CD4-positive, CD25-positive, alpha-beta regulatory T cell (primary cell): ENCODE results near the gene MOB3B. TPM values are rescaled to one million over a fixed set of nuclear protein-coding genes. Genes with fewer than 3 reads are reported as not detected.

Experiments used
- ATAC-seq, 2 donors: fragments of 150-1000 bp; cut with Tn5 transposase; one replicate each; pipeline ENCODE4 v1.10.0; 2021; ENCODE audit warnings: low read depth in 2 of 2, moderate number of reproducible peaks in 2 of 2, moderate library complexity in 1 of 2
- DNase-seq, 3 donors: peaks; one replicate each; pipeline versions ENCODE4 v3.0.0 to v3.0.0-alpha.2; 2012 to 2022; ENCODE audit warnings: mixed read lengths in 1 of 3
- H3K27ac ChIP-seq: one replicate; pipeline ENCODE4 v1.7.0; 2013; ENCODE audit warnings: mild to moderate bottlenecking, low read length; ENCODE audit not compliant: insufficient read depth, poor library complexity, severe bottlenecking
- H3K27me3 ChIP-seq: one replicate; pipeline ENCODE4 v1.7.0; 2013; ENCODE audit warnings: low read length; ENCODE audit not compliant: control insufficient read depth, insufficient read depth
- H3K36me3 ChIP-seq: one replicate; pipeline ENCODE4 v1.7.0; 2013; ENCODE audit warnings: mild to moderate bottlenecking, low read length, moderate library complexity; ENCODE audit not compliant: control insufficient read depth, insufficient read depth
- H3K4me1 ChIP-seq: 2 replicates; pipeline ENCODE4 v1.7.0; 2013; ENCODE audit warnings: mild to moderate bottlenecking, low read length; ENCODE audit not compliant: insufficient read depth, control insufficient read depth, poor library complexity, severe bottlenecking
- H3K4me3 ChIP-seq: one replicate; pipeline ENCODE4 v1.7.0; 2013; ENCODE audit warnings: low read depth, mild to moderate bottlenecking, low read length, moderate library complexity
- H3K9me3 ChIP-seq, 2 experiments: 1 replicate in 1 of 2; 2 replicates in 1 of 2; pipeline ENCODE4 v1.7.0; 2013; ENCODE audit warnings: low read length in 2 of 2, mild to moderate bottlenecking in 1 of 2, moderate library complexity in 1 of 2; ENCODE audit not compliant: control insufficient read depth in 2 of 2
- H3K27ac Mint-ChIP-seq, 3 donors: one replicate each; pipeline ENCODE4 v1.8.0; 2020 to 2022; ENCODE audit warnings: mild to moderate bottlenecking in 3 of 3, mixed read lengths in 3 of 3, moderate library complexity in 2 of 3
- H3K27me3 Mint-ChIP-seq: one replicate; pipeline ENCODE4 v1.8.0; 2022; ENCODE audit warnings: mild to moderate bottlenecking, mixed read lengths
- H3K36me3 Mint-ChIP-seq: one replicate; pipeline ENCODE4 v1.8.0; 2020; ENCODE audit warnings: mixed read lengths
- H3K4me1 Mint-ChIP-seq, 4 donors: one replicate each; pipeline ENCODE4 v1.8.0; 2020 to 2022; ENCODE audit warnings: mixed read lengths in 4 of 4, mild to moderate bottlenecking in 1 of 4
- H3K4me3 Mint-ChIP-seq, 4 donors: one replicate each; pipeline ENCODE4 v1.8.0; 2020 to 2022; ENCODE audit warnings: mild to moderate bottlenecking in 4 of 4, mixed read lengths in 4 of 4, moderate library complexity in 3 of 4
- H3K9me3 Mint-ChIP-seq, 7 donors: one replicate each; pipeline ENCODE4 v1.8.0; 2020 to 2022; ENCODE audit warnings: mixed read lengths in 7 of 7, mild to moderate bottlenecking in 3 of 7, moderate library complexity in 2 of 7
- polyA plus RNA-seq, 4 donors: library from polyadenylated mRNA; unstranded; fragments of 300-500 nt; fragmentation: Illumina TruSeq; gene quantifications; one replicate each; pipeline ENCODE4 v1.2.3, GENCODE V29; 2021
- total RNA-seq: library from RNA; stranded (reverse); gene quantifications from one replicate; pipeline ENCODE4 v1.2.3, GENCODE V29; 2022

MOB3B gene
- total and polyA plus RNA-seq, 5 donors from 2014 or later = 0.02 to 0.12 (median 0.11) TPM; not detected in 2

- Mint-ChIP-seq H3K9me3 (no peaks in the 10 kb centered on the region), H3K27me3 (peaks cover 7% of the 10 kb centered on the region), H3K4me3 (no peak overlapping the region), H3K4me1 (peaks cover 0 to 4% (median 1%) of the 10 kb centered on the region in 4 donors), H3K36me3 (peaks cover 30% of the 10 kb centered on the region), H3K27ac (no peak overlapping the region)
- Histone ChIP-seq H3K27me3 (no peaks in the 10 kb centered on the region), H3K4me1 (peaks cover 8% of the 10 kb centered on the region), H3K4me3 (no peak overlapping the region), H3K9me3 (no peaks in the 10 kb centered on the region), H3K27ac (no peak overlapping the region), H3K36me3 (peaks cover 12% of the 10 kb centered on the region)
- no peak for ATAC-seq
- DNase-seq = no peak
Measured at GRCh38 chr9:27534131-27534530, 4.5 kb upstream of the MOB3B start.

DNA sequence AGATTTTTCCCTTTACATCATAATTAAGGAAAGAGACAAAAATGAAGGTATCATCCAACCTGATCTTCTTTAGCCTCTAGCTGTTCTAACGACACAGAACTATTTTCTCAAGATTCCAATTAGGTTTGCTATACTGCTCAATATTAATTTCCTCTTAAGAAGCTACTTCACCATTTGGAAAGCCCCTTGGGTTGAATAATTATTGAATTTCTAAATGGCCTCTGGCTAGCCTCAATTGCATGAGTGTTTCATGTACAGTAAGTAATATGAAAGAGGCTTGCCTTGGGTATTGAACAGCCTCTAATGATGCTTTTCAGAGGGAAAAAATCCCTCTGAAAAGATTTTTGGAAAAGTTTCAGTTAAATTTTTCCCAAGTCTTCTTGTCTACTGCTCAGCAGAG, 3.7 kb upstream of the MOB3B start:
- H3K4me1 Mint-ChIP-seq = peaks cover 0 to 8% (median 2%) of the 10 kb centered on the region in 4 donors
- Histone ChIP-seq H3K9me3 (no peaks in the 10 kb centered on the region), H3K27ac (no peak overlapping the region), H3K4me1 (peaks cover 15% of the 10 kb centered on the region), H3K4me3 (no peak overlapping the region), H3K27me3 (no peaks in the 10 kb centered on the region), H3K36me3 (peaks cover 12% of the 10 kb centered on the region)
- H3K27ac Mint-ChIP-seq = no peak overlapping the region
- no peak for ATAC-seq
- H3K4me3 Mint-ChIP-seq = peak overlapping the region in 1 of 4 donors; percentile 8
- H3K27me3 Mint-ChIP-seq = peaks cover 15% of the 10 kb centered on the region
- DNase-seq = no peak
- H3K36me3 Mint-ChIP-seq = peaks cover 27% of the 10 kb centered on the region
- no peaks in the 10 kb centered on the region for H3K9me3 Mint-ChIP-seq

GRCh38 chr9:27532046-27532445, 2.4 kb upstream of the MOB3B start:
- Histone ChIP-seq H3K4me1 (peaks cover 18% of the 10 kb centered on the region), H3K27ac (no peak overlapping the region), H3K27me3 (peaks cover 6% of the 10 kb centered on the region), H3K9me3 (no peaks in the 10 kb centered on the region), H3K4me3 (no peak overlapping the region), H3K36me3 (peaks cover 12% of the 10 kb centered on the region)
- Mint-ChIP-seq H3K4me3 (no peak overlapping the region), H3K36me3 (peaks cover 24% of the 10 kb centered on the region), H3K27ac (no peak overlapping the region), H3K27me3 (peaks cover 28% of the 10 kb centered on the region), H3K9me3 (no peaks in the 10 kb centered on the region), H3K4me1 (peaks cover 0 to 16% (median 2%) of the 10 kb centered on the region in 4 donors)
- DNase-seq = no peak
- ATAC-seq = no peak

DNA sequence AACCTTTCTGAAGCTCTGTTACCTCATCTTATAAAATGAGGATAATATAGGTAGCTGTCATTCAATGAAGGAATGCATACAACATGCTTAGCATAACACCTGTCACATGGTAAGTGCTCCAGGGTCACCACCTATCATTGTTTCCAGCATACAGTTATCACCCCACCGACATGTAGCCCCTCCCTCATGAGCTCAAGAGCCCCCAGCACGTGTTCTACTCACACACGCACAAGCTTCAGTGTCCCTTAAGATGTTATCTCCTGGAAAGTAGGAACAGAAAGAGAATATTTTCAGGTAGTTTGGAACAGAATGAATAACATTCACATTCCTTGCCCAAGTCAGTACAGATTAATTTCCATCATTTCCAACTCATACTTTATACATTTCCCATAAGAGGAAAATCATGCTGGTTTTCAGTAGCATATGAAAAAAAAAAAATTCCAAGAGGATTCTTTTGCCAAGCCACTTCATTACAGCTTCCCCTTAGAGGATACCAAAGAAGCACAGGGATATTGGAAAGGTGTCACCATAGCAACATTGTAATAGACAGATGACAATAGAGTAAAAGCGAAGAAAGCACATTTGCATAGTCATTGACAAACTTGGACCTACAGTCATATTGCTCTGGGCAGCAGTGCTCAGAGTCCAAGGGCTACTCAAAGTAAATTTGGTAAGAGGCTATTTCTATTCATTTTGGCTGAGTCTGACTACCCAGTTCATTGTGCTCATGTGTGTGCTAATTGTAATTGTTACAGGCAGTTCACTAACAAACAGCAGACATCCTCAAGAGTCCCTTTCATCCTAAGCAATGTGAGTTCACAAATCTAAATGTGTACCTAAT, 1.5 kb upstream of the MOB3B start:
- DNase-seq (no peak), ATAC-seq (no peak)
- H3K36me3 ChIP-seq = peaks cover 7% of the 10 kb centered on the region
- H3K27me3 Mint-ChIP-seq = peaks cover 37% of the 10 kb centered on the region
- peaks cover 18% of the 10 kb centered on the region for H3K4me1 ChIP-seq
- H3K9me3 Mint-ChIP-seq = no peaks in the 10 kb centered on the region
- H3K4me3 ChIP-seq = no peak overlapping the region
- no peak overlapping the region for H3K27ac ChIP-seq
- peaks cover 7% of the 10 kb centered on the region for H3K27me3 ChIP-seq
- H3K36me3 Mint-ChIP-seq = peaks cover 16% of the 10 kb centered on the region
- peak overlapping the region in 1 of 3 donors; percentile 52 for H3K27ac Mint-ChIP-seq
- peak overlapping the region in 2 of 4 donors; percentile 48 to 59 for H3K4me3 Mint-ChIP-seq
- H3K4me1 Mint-ChIP-seq = peaks cover 0 to 16% (median 2%) of the 10 kb centered on the region in 4 donors
- no peaks in the 10 kb centered on the region for H3K9me3 ChIP-seq

GRCh38 chr9:27528886-27529315, 713 bp downstream of the MOB3B start:
- Mint-ChIP-seq H3K27ac (peak overlapping the region in 2 of 3 donors; percentile 55 to 70), H3K4me3 (peak overlapping the region; percentile 75 to 93 (median 90)), H3K27me3 (peaks cover 41% of the 10 kb centered on the region), H3K4me1 (peaks cover 0 to 16% (median 2%) of the 10 kb centered on the region in 4 donors), H3K36me3 (no peaks in the 10 kb centered on the region), H3K9me3 (no peaks in the 10 kb centered on the region)
- Histone ChIP-seq H3K36me3 (no peaks in the 10 kb centered on the region), H3K27ac (peak overlapping the region; percentile 2), H3K4me3 (peak overlapping the region; percentile 52), H3K27me3 (peaks cover 12% of the 10 kb centered on the region), H3K9me3 (no peaks in the 10 kb centered on the region), H3K4me1 (peaks cover 18% of the 10 kb centered on the region)
- DNase-seq = peak; percentile 6 to 21 (median 16)
- peak; percentile 13 to 43 for ATAC-seq

GRCh38 chr9:27528076-27528885, 1.3 kb downstream of the MOB3B start:
- no peaks in the 10 kb centered on the region for H3K9me3 Mint-ChIP-seq
- peak in 1 of 2 donors; percentile 25 for ATAC-seq
- peak overlapping the region; percentile 75 to 93 (median 90) for H3K4me3 Mint-ChIP-seq
- H3K27ac ChIP-seq = peak overlapping the region; percentile 2
- no peaks in the 10 kb centered on the region for H3K36me3 ChIP-seq
- H3K9me3 ChIP-seq = no peaks in the 10 kb centered on the region
- peaks cover 18% of the 10 kb centered on the region for H3K4me1 ChIP-seq
- peak in 2 of 3 donors; percentile 23 to 40 for DNase-seq
- H3K36me3 Mint-ChIP-seq = no peaks in the 10 kb centered on the region
- peaks cover 12% of the 10 kb centered on the region for H3K27me3 ChIP-seq
- peaks cover 41% of the 10 kb centered on the region for H3K27me3 Mint-ChIP-seq
- H3K27ac Mint-ChIP-seq = peak overlapping the region in 1 of 3 donors; percentile 55
- peaks cover 0 to 16% (median 2%) of the 10 kb centered on the region in 4 donors for H3K4me1 Mint-ChIP-seq
- peak overlapping the region; percentile 52 for H3K4me3 ChIP-seq

GRCh38 chr9:27527702-27528075, 1.9 kb downstream of the MOB3B start:
- H3K4me1 Mint-ChIP-seq = peaks cover 0 to 16% (median 2%) of the 10 kb centered on the region in 4 donors
- Histone ChIP-seq H3K27me3 (peaks cover 12% of the 10 kb centered on the region), H3K9me3 (no peaks in the 10 kb centered on the region), H3K4me1 (peaks cover 18% of the 10 kb centered on the region), H3K36me3 (no peaks in the 10 kb centered on the region), H3K4me3 (no peak overlapping the region), H3K27ac (no peak overlapping the region)
- DNase-seq = no peak
- peak overlapping the region; percentile 75 to 93 (median 90) for H3K4me3 Mint-ChIP-seq
- H3K36me3 Mint-ChIP-seq = no peaks in the 10 kb centered on the region
- peaks cover 41% of the 10 kb centered on the region for H3K27me3 Mint-ChIP-seq
- H3K9me3 Mint-ChIP-seq = no peaks in the 10 kb centered on the region
- H3K27ac Mint-ChIP-seq = no peak overlapping the region
- ATAC-seq = no peak
